CD14-positive monocyte (primary cell): ENCODE results near the gene RITA1. TPM values are rescaled to one million over a fixed set of nuclear protein-coding genes. Genes with fewer than 3 reads are reported as not detected.

Experiments
- DNase-seq, 3 donors: peaks; one replicate each; pipeline ENCODE4 v3.0.0-alpha.2; 2011 to 2022
- H2AFZ ChIP-seq: 2 replicates; pipeline ENCODE4 v1.6.0; 2012; ENCODE audit warnings: mild to moderate bottlenecking, low read depth, low read length, inconsistent platforms; ENCODE audit not compliant: insufficient read depth, poor library complexity, severe bottlenecking
- H3K27ac ChIP-seq, 2 donors: 1 replicate in 1 of 2; 2 replicates in 1 of 2; pipeline ENCODE4 v1.5.1; 2012 to 2013; ENCODE audit warnings: low read length in 2 of 2, control low read depth in 1 of 2, inconsistent platforms in 1 of 2, low read depth in 1 of 2, mild to moderate bottlenecking in 1 of 2
- H3K27me3 ChIP-seq, 2 donors: one replicate each; pipeline versions ENCODE4 v1.6.0 to v1.6.1; 2011 to 2013; ENCODE audit warnings: low read length in 2 of 2; ENCODE audit not compliant: control insufficient read depth in 2 of 2, insufficient read depth in 2 of 2
- H3K36me3 ChIP-seq, 2 donors: replicated peaks in 1 of 2; 1 replicate in 1 of 2; 2 replicates in 1 of 2; pipeline versions ENCODE4 v1.5.1 to v1.6.1; 2012 to 2013; ENCODE audit warnings: low read length in 2 of 2, control low read depth in 1 of 2, inconsistent platforms in 1 of 2, mild to moderate bottlenecking in 1 of 2; ENCODE audit not compliant: insufficient read depth in 2 of 2, control insufficient read depth in 1 of 2
- H3K4me1 ChIP-seq, 2 donors: 1 replicate in 1 of 2; 2 replicates in 1 of 2; pipeline versions ENCODE4 v1.5.1 to v1.6.1; 2012 to 2013; ENCODE audit warnings: low read length in 2 of 2, control low read depth in 1 of 2, inconsistent platforms in 1 of 2, mild to moderate bottlenecking in 1 of 2, moderate library complexity in 1 of 2; ENCODE audit not compliant: insufficient read depth in 2 of 2, control insufficient read depth in 1 of 2
- H3K4me2 ChIP-seq: replicated peaks from 2 replicates; pipeline ENCODE3; 2012; ENCODE audit warnings: low read length, moderate library complexity, mild to moderate bottlenecking; ENCODE audit not compliant: poor library complexity, severe bottlenecking; ENCODE audit errors: extremely low read depth
- H3K4me3 ChIP-seq, 3 experiments: fragments of 200-600 bp in 1 of 3; sonication (generic) in 1 of 3; replicated peaks in 1 of 3; 1 replicate in 2 of 3; 2 replicates in 1 of 3; pipeline ENCODE4 v1.5.1; 2011 to 2013; ENCODE audit warnings: low read length in 3 of 3, mild to moderate bottlenecking in 3 of 3, control low read depth in 2 of 3, low read depth in 2 of 3, inconsistent platforms in 1 of 3, moderate library complexity in 1 of 3
- H3K79me2 ChIP-seq: 2 replicates; pipeline ENCODE4 v1.6.0; 2012; ENCODE audit warnings: mild to moderate bottlenecking, control low read depth, inconsistent platforms, low read length, moderate library complexity; ENCODE audit not compliant: insufficient read depth
- H3K9ac ChIP-seq: 2 replicates; pipeline ENCODE4 v1.6.0; 2017; ENCODE audit warnings: low read length, mild to moderate bottlenecking; ENCODE audit not compliant: insufficient read depth, poor library complexity, severe bottlenecking
- H3K9me3 ChIP-seq, 2 donors: replicated peaks in 1 of 2; 1 replicate in 1 of 2; 2 replicates in 1 of 2; pipeline versions ENCODE4 v1.5.1 to v1.6.1; 2012 to 2013; ENCODE audit warnings: low read length in 2 of 2, control low read depth in 1 of 2; ENCODE audit not compliant: control insufficient read depth in 1 of 2, insufficient read depth in 1 of 2
- H4K20me1 ChIP-seq: 2 replicates; pipeline ENCODE4 v1.6.0; 2012; ENCODE audit warnings: mild to moderate bottlenecking, low read length, control low read depth, moderate library complexity; ENCODE audit not compliant: insufficient read depth
- H3K27ac Mint-ChIP-seq, 7 donors: one replicate each; pipeline ENCODE4 v1.8.0; 2020; ENCODE audit warnings: mild to moderate bottlenecking in 7 of 7, mixed read lengths in 7 of 7, moderate library complexity in 6 of 7, inconsistent platforms in 2 of 7
- H3K27me3 Mint-ChIP-seq, 3 donors: one replicate each; pipeline ENCODE4 v1.8.0; 2021 to 2022; ENCODE audit warnings: low read depth in 3 of 3, mild to moderate bottlenecking in 3 of 3, mixed read lengths in 3 of 3, moderate library complexity in 3 of 3, inconsistent platforms in 1 of 3
- H3K36me3 Mint-ChIP-seq, 2 donors: one replicate each; pipeline ENCODE4 v1.8.0; 2020; ENCODE audit warnings: mixed read lengths in 2 of 2, inconsistent platforms in 1 of 2, mild to moderate bottlenecking in 1 of 2
- H3K4me1 Mint-ChIP-seq: one replicate; pipeline ENCODE4 v1.8.0; 2020; ENCODE audit warnings: mild to moderate bottlenecking, mixed read lengths
- H3K4me3 Mint-ChIP-seq, 2 donors: one replicate each; pipeline ENCODE4 v1.8.0; 2020; ENCODE audit warnings: mild to moderate bottlenecking in 2 of 2, mixed read lengths in 2 of 2, moderate library complexity in 1 of 2
- H3K9me3 Mint-ChIP-seq, 7 donors: one replicate each; pipeline ENCODE4 v1.8.0; 2020 to 2022; ENCODE audit warnings: mixed read lengths in 7 of 7, mild to moderate bottlenecking in 6 of 7, moderate library complexity in 6 of 7, inconsistent platforms in 2 of 7
- CTCF ChIP-seq: fragments of 200-600 bp; IDR thresholded peaks from one replicate; pipeline ENCODE4 v1.8.0; 2022; ENCODE audit warnings: antibody characterized with exemption, mild to moderate bottlenecking
- WGBS: methylation state at CpG from one replicate; pipeline ENCODE4 v1.1.5; 2013; ENCODE audit warnings: missing lambda C conversion rate; ENCODE audit not compliant: insufficient coverage; 5-methylcytosine and 5-hydroxymethylcytosine counted together
- intact Hi-C, 2 donors: fragments of 100-400 bp; cut with micrococcal nuclease; formaldehyde crosslinking; loops; one replicate each; pipeline versions ENCODE4 v1.15.0 to v1.15.1; 2023
- polyA plus RNA-seq, 3 donors: library from polyadenylated mRNA; depleted of rRNA in 1 of 3; unstranded in 2 of 3; stranded (reverse) in 1 of 3; fragments of 300-500 nt in 2 of 3; fragments of >200 nt in 1 of 3; fragmentation: Illumina TruSeq in 2 of 3; gene quantifications; 1 replicate in 2 of 3; 2 replicates in 1 of 3; pipeline ENCODE4 v1.2.3, GENCODE V29; 2012 to 2021

RITA1 gene
- polyA plus RNA-seq, 3 donors = 4.9 to 17.6 (median 16.4) TPM

DNA sequence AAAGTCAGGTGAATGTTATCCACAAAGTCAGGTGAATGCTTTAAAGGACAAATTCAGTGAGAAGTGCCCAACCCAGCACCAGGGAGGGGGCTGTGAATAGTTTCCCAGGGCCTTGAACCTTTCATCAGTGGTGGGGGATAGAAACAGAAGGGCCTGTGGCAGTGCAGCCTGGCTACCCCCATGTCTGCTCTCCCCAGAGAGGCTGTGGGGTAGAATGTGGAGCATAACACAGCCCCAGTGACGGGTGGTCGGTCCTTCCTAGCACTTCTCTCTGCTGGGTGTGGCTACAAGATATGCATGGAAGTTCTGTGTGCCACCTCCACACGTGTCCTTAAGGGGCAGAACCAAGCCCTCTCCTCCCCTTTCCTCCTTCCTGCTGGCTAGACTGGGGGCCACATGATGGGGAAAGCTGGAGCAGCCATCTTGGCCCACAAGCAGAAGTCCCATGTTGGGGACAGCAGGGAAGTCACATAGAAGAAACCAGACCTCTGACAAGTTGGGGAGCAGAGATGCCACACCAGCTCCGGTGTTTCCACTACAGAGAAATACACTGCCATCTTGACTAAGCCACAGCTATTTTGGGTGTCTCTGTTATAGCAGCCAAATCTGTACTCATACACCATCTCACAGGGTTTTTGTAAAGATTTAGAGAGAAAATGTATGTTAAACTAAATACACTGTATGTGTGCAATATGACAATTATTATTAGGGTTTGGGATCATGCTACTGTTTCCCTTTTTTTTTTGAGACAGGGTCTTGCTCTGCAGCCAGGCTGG lies 17.0 kb downstream of the RITA1 start:
- Histone ChIP-seq H3K4me1 (peaks cover 82 to 86% of the 10 kb centered on the region in 2 donors), H2AFZ (no peak overlapping the region), H3K4me2 (no peak overlapping the region), H3K36me3 (no peaks in the 10 kb centered on the region), H3K9me3 (no peaks in the 10 kb centered on the region), H3K9ac (no peak overlapping the region), H4K20me1 (no peaks in the 10 kb centered on the region), H3K27me3 (no peaks in the 10 kb centered on the region), H3K4me3 (no peak overlapping the region), H3K79me2 (no peaks in the 10 kb centered on the region), H3K27ac (no peak overlapping the region)
- no peak for TF ChIP-seq CTCF
- no peak overlapping the region for H3K4me3 Mint-ChIP-seq
- peaks cover 4 to 8% of the 10 kb centered on the region in 2 donors for H3K36me3 Mint-ChIP-seq
- H3K4me1 Mint-ChIP-seq = peaks cover 76% of the 10 kb centered on the region
- peak overlapping the region in 6 of 7 donors; percentile 13 to 65 (median 48) for H3K27ac Mint-ChIP-seq
- peaks cover 0 to 7% (median 0%) of the 10 kb centered on the region in 7 donors for H3K9me3 Mint-ChIP-seq
- peaks cover 0 to 7% (median 1%) of the 10 kb centered on the region in 3 donors for H3K27me3 Mint-ChIP-seq
- DNase-seq = peak; percentile 39 to 46 (median 39)
- no CpG with 5 or more reads among the region's 4 CpGs for WGBS
- intact Hi-C loops = loop anchor here (5.0 to 10.0 kb wide), 2 partner anchors 35 to 222 kb away; partner anchors contain the start of gene SDSL (in 2 of the 2)

DNA sequence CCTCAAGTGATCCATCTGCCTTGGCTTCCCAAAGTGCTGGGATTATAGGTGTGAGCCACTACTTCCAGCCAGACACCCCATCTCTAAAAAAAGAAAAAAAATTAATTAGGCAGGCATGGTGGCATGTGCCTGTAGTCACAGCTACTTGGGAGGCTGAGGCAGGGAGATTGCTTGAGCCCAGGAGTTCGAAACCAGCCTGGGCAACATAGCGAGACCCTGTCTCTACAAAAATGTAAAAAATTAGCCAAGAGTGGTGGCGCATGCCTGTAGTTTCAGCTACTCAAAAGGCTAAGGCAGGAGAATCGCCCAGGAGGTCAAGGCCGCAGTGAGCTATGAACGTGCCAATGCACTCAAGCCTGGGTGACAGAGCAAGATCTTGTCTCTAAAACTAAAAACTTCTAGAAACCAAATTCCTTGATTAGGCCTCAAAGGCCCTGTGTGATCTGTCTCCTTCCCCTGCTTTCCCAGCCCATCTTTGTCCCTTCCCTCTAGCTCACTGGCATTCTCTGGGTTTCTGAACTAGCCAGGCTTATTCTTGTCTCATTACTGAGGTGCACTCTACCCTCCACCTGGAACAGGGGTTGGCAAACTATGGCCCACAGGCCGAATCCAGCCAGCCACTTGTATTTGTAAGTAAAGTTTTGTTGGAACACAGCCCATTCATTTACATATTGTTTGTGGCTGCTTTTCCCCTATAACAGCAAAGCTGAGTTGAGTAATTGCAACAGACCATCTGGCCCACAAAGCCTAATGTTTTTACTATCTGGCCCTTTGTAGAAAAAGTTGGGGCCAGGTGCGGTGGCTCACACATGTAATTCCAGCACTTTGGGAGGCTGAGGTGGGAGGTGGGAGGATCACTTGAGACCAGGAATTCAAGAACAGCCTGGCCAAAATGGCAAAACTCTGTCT lies 18.6 kb downstream of the RITA1 start:
- no peak overlapping the region for H3K27ac ChIP-seq
- H3K9me3 Mint-ChIP-seq = peaks cover 0 to 7% (median 0%) of the 10 kb centered on the region in 7 donors
- DNase-seq = peak in 1 of 3 donors; percentile 28
- 81% methylated on average over 6 of the region's 8 CpGs for WGBS
- H3K4me1 ChIP-seq = peaks cover 95 to 98% of the 10 kb centered on the region in 2 donors
- H3K79me2 ChIP-seq = no peaks in the 10 kb centered on the region
- intact Hi-C loops = loop anchor here (5.0 to 10.0 kb wide), 2 partner anchors 33 to 221 kb away; partner anchors contain the start of gene SDSL (in 2 of the 2)
- no peaks in the 10 kb centered on the region for H3K36me3 ChIP-seq
- peaks cover 0 to 8% (median 1%) of the 10 kb centered on the region in 3 donors for H3K27me3 Mint-ChIP-seq
- no peak overlapping the region for H3K4me3 Mint-ChIP-seq
- peak overlapping the region; percentile 43 for H2AFZ ChIP-seq
- H3K36me3 Mint-ChIP-seq = peaks cover 4 to 8% of the 10 kb centered on the region in 2 donors
- H3K4me2 ChIP-seq = no peak overlapping the region
- no peaks in the 10 kb centered on the region for H4K20me1 ChIP-seq
- H3K9me3 ChIP-seq = no peaks in the 10 kb centered on the region
- H3K9ac ChIP-seq = no peak overlapping the region
- peaks cover 87% of the 10 kb centered on the region for H3K4me1 Mint-ChIP-seq
- H3K27me3 ChIP-seq = no peaks in the 10 kb centered on the region
- H3K4me3 ChIP-seq = peak overlapping the region in 1 of 3 experiments; percentile 6
- H3K27ac Mint-ChIP-seq = peak overlapping the region in 6 of 7 donors; percentile 0 to 87 (median 19)
- no peak for TF ChIP-seq CTCF
